ENCODE results near the gene GAB3.

DNA sequence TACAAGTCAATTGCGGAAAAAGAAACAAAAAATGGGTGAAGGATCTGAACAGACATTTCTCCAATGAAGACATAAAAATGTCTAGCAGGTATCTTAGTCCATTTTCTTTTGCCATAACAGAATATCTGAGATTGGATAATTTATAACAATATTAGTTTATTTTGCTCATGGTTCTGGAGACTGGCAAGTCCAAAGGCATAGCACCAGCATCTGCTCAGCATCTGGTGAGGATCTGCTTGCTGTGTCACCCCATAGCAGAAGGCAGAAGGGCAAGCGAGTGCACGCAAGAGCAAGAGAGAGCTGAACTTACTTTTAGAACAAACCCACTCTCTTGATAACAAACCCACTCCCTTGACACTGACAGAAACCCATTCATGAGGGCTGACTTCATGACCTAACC, 29.7 kb downstream of the GAB3 start:
- TF ChIP-seq, protein P1, sequence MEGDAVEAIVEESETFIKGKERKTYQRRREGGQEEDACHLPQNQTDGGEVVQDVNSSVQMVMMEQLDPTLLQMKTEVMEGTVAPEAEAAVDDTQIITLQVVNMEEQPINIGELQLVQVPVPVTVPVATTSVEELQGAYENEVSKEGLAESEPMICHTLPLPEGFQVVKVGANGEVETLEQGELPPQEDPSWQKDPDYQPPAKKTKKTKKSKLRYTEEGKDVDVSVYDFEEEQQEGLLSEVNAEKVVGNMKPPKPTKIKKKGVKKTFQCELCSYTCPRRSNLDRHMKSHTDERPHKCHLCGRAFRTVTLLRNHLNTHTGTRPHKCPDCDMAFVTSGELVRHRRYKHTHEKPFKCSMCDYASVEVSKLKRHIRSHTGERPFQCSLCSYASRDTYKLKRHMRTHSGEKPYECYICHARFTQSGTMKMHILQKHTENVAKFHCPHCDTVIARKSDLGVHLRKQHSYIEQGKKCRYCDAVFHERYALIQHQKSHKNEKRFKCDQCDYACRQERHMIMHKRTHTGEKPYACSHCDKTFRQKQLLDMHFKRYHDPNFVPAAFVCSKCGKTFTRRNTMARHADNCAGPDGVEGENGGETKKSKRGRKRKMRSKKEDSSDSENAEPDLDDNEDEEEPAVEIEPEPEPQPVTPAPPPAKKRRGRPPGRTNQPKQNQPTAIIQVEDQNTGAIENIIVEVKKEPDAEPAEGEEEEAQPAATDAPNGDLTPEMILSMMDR (conservative IDR thresholded peaks at IDR 0.05; ENCODE audit: low read depth, low read length): no peak
- no peak for TF ChIP-seq EZH2 (IDR thresholded peaks at IDR 0.05; ENCODE audit: borderline replicate concordance, low read depth, low read length, poor library complexity, severe bottlenecking)
